Uterus (tissue), 4 donors: ENCODE data around the gene UNC79. TPM values are rescaled to one million over a fixed set of nuclear protein-coding genes. Genes with fewer than 3 reads are reported as not detected.
"Not testable (repeated sequence)": the region's sequence is repeated elsewhere in the genome, so short reads cannot be mapped to it uniquely, and the experiment has no call there.

Source experiments
- DNase-seq, 2 donors: peaks; one replicate each; pipeline ENCODE4 v3.0.0-alpha.2; 2019 to 2020
- H3K27ac ChIP-seq, 2 donors: fragments of 200-600 bp; sonication (generic); 1 replicate in 1 of 2; 2 replicates in 1 of 2; pipeline ENCODE4 v1.5.1; 2016 to 2018
- H3K27me3 ChIP-seq, 2 donors: fragments of 200-600 bp; sonication (generic); one replicate each; pipeline ENCODE4 v1.5.1; 2018 to 2019; ENCODE audit warnings: control low read depth in 1 of 2
- H3K36me3 ChIP-seq, 2 donors: fragments of 200-600 bp; sonication (generic); one replicate each; pipeline ENCODE4 v1.5.1; 2019; ENCODE audit warnings: control low read depth in 1 of 2
- H3K4me1 ChIP-seq, 2 donors: fragments of 200-600 bp; sonication (generic); one replicate each; pipeline ENCODE4 v1.5.1; 2018 to 2019; ENCODE audit warnings: control low read depth in 1 of 2
- H3K4me3 ChIP-seq, 2 donors: fragments of 200-600 bp; sonication (generic); 1 replicate in 1 of 2; 2 replicates in 1 of 2; pipeline ENCODE4 v1.5.1; 2018 to 2019; ENCODE audit warnings: mild to moderate bottlenecking in 1 of 2
- H3K9me3 ChIP-seq, 2 donors: fragments of 200-600 bp; sonication (generic); one replicate each; pipeline ENCODE4 v1.5.1; 2019; ENCODE audit warnings: control low read depth in 1 of 2
- POLR2A ChIP-seq, 2 donors: fragments of 450-650 bp; IDR thresholded peaks; one replicate each; pipeline ENCODE4 v1.6.1; 2016; ENCODE audit warnings: antibody characterized with exemption in 2 of 2, mild to moderate bottlenecking in 1 of 2, moderate library complexity in 1 of 2
- intact Hi-C: fragments of 100-400 bp; cut with DNase I; formaldehyde crosslinking; loops from one replicate; pipeline ENCODE4 v1.15.1; 2023; ENCODE audit warnings: low total_unique reads
- total RNA-seq, 4 donors: library from RNA; depleted of rRNA in 3 of 4; stranded (reverse); fragments of >200 nt in 3 of 4; gene quantifications; one replicate each; pipeline versions ENCODE4 v1.1.0 to v1.2.4, GENCODE V29; 2014 to 2023
- TF ChIP-seq, protein P1 (sequence below), 4 experiments: fragments of 200-600 bp in 2 of 4; fragments of 450-650 bp in 2 of 4; sonication (generic) in 2 of 4; IDR thresholded peaks; one replicate each; pipeline ENCODE4 v1.5.1; 2016 to 2019; ENCODE audit warnings: antibody characterized with exemption in 4 of 4, mild to moderate bottlenecking in 2 of 4, moderate library complexity in 1 of 4
- donor health status: DM: yes; HTN: yes; CAD: no.

UNC79 gene
- total RNA-seq, 4 donors from 2014 or later, result 0.24 to 0.35 TPM; not detected in 2

DNA sequence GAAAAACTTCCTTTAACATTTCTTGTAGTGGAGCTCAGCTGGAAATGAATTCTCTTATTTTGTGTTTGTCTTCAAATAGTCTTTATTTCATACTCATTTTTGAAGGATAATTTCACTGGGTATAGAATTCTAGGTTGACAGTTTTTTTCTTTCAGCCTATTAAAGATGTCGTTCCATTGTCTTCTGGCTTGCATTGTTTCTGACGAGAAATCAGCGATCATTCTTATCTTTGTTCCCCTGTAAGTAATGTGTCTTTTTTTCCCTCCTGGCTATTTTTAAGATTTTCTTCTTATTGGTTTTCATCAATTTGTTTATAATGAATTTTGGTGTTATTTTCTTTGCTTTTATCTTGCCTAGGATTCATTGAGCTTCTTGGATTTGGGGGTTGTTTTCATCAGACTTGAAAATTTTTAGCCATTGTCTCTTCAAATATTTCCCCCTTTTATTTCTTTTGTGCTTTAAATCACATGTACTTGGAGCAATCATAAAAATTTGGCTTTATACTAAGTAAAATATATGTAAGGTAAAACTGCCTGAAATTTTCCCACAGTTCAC, 89.4 kb downstream of the UNC79 start:
- Histone ChIP-seq H3K4me1 (no peaks in the 10 kb centered on the region), H3K9me3 (no peaks in the 10 kb centered on the region), H3K27ac (no peak overlapping the region), H3K4me3 (no peak overlapping the region), H3K36me3 (no peaks in the 10 kb centered on the region), H3K27me3 (no peaks in the 10 kb centered on the region)
- TF ChIP-seq, protein P1, sequence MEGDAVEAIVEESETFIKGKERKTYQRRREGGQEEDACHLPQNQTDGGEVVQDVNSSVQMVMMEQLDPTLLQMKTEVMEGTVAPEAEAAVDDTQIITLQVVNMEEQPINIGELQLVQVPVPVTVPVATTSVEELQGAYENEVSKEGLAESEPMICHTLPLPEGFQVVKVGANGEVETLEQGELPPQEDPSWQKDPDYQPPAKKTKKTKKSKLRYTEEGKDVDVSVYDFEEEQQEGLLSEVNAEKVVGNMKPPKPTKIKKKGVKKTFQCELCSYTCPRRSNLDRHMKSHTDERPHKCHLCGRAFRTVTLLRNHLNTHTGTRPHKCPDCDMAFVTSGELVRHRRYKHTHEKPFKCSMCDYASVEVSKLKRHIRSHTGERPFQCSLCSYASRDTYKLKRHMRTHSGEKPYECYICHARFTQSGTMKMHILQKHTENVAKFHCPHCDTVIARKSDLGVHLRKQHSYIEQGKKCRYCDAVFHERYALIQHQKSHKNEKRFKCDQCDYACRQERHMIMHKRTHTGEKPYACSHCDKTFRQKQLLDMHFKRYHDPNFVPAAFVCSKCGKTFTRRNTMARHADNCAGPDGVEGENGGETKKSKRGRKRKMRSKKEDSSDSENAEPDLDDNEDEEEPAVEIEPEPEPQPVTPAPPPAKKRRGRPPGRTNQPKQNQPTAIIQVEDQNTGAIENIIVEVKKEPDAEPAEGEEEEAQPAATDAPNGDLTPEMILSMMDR (IDR thresholded peaks at IDR 0.05), result no peak
- no peak for TF ChIP-seq POLR2A (IDR thresholded peaks at IDR 0.05)
- intact Hi-C loops, result no loop called here
- DNase-seq, result no peak

DNA sequence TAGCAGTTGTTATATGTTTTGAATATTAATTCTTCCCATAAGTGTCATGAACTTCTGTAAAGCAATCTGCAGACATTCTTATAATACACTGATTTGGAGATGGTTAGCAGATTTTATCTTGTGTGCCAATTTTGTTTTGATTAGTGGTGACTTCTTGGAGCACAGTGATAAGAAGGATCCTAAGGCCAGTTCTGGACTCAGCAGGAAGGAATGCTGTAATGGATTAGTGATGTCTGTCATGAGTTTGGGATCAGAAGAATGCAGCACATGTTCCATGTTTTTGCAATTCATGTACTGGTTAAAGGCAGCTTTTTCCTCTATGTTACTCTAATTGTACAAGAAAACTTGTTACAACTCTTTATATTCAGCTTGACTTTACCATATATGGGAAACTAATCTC, 91.5 kb downstream of the UNC79 start:
- intact Hi-C loops, result no loop called here
- H3K4me3 ChIP-seq, result no peak overlapping the region
- TF ChIP-seq, protein P1 (IDR thresholded peaks at IDR 0.05), result no peak
- no peak for TF ChIP-seq POLR2A (IDR thresholded peaks at IDR 0.05)
- H3K9me3 ChIP-seq, result no peaks in the 10 kb centered on the region
- H3K36me3 ChIP-seq, result no peaks in the 10 kb centered on the region
- no peak for DNase-seq
- H3K27ac ChIP-seq, result no peak overlapping the region
- H3K27me3 ChIP-seq, result no peaks in the 10 kb centered on the region
- no peaks in the 10 kb centered on the region for H3K4me1 ChIP-seq

DNA sequence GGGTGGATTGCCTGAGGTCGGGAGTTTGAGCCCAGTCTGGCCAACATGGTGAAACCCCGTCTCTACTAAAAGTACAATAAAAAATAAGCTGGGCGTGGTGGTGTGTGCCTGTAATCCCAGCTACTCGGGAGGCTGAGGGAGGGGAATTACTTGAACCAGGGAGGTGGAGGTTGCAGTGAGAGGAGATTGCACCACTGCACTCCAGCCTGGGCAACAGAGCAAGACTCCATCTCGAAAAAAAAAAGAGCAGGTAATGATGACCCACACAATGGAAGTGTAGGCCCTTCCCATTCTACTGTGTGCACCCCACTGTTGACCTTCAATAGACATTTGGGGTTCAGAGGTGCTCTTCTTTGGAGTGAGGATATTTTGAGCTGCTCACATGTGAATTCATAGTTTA, 94.5 kb downstream of the UNC79 start:
- H3K9me3 ChIP-seq, intact Hi-C loops, H3K36me3 ChIP-seq, DNase-seq, H3K4me3 ChIP-seq, H3K4me1 ChIP-seq, H3K27ac ChIP-seq, H3K27me3 ChIP-seq: not testable (repeated sequence)

- intact Hi-C loops, result no loop called here
- no peaks in the 10 kb centered on the region for H3K27me3 ChIP-seq
- no peak overlapping the region for H3K4me3 ChIP-seq
- H3K9me3 ChIP-seq, result no peaks in the 10 kb centered on the region
- H3K27ac ChIP-seq, result no peak overlapping the region
- TF ChIP-seq POLR2A (IDR thresholded peaks at IDR 0.05), result no peak
- TF ChIP-seq, protein P1 (IDR thresholded peaks at IDR 0.05), result no peak
- no peak for DNase-seq
- H3K4me1 ChIP-seq, result no peaks in the 10 kb centered on the region
- H3K36me3 ChIP-seq, result no peaks in the 10 kb centered on the region
Observed at GRCh38 chr14:93525696-93526451, 95.1 kb downstream of the UNC79 start.

DNA sequence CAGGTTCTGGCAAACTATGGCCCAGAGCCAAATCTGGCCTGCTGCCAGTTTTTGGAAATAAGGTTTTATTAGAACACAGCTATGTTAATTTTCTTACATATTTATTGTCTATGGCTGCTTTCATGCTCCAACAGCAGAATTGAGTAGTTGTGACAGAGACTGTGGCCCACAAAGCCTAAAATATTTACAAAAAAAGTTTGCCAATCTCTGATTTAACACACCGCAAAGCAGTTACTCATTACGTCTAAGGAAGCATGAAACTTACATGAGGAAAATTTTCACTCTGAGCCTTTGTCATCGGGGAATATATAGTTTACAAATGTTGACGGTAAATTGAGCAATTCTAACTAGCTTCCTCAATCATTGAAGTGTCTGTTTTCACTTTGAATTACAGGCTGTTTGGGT, 96.5 kb downstream of the UNC79 start:
- intact Hi-C loops, result no loop called here
- Histone ChIP-seq H3K36me3 (no peaks in the 10 kb centered on the region), H3K4me3 (no peak overlapping the region), H3K27me3 (no peaks in the 10 kb centered on the region), H3K9me3 (no peaks in the 10 kb centered on the region), H3K4me1 (no peaks in the 10 kb centered on the region), H3K27ac (no peak overlapping the region)
- DNase-seq, result no peak
- TF ChIP-seq POLR2A (IDR thresholded peaks at IDR 0.05), result no peak
- TF ChIP-seq, protein P1 (IDR thresholded peaks at IDR 0.05), result no peak
